ENCODE data around the gene KCNA1.

DNA sequence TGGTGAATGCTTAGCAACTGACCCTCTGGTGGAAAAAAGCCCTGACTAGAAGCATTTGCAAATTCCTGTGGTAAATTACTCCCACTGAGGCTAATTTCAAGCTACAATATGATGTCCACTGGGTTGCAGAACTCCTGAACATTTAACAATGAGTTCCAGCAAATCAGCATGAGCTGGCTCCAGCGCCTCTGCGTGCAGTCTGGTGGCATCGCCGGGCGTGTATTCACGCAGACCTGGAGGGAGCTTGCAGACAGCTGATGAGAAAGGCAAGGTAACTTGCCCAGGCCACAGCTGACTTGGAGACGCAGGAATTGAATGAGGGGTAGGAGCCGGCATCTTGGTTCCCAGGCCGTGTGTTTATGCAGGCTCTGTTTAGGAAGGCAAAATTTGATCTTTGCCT lies 45.1 kb upstream of the KCNA1 start:
- TF ChIP-seq CTCF (conservative IDR thresholded peaks at IDR 0.05 in 1 of 2, IDR thresholded peaks at IDR 0.05 in 1 of 2; ENCODE audit: extremely low read depth in 1 of 2, insufficient read depth in 1 of 2, low read depth in 1 of 2, low read length in 2 of 2) = no peak
- no peak for TF ChIP-seq EZH2 (IDR thresholded peaks at IDR 0.05; ENCODE audit: borderline replicate concordance, low read length)

Measured in mammary epithelial cell (primary cell).